Osteocyte (in vitro differentiated cells): ENCODE data around the gene IFI44. TPM values are rescaled to one million over a fixed set of nuclear protein-coding genes. Genes with fewer than 3 reads are reported as not detected.

ENCODE experiments used
- DNase-seq: peaks from one replicate; pipeline ENCODE4 v3.0.0; 2021; ENCODE audit warnings: mixed read lengths; ENCODE audit not compliant: unreplicated experiment; ENCODE audit errors: extremely low spot score
- H3K27ac Mint-ChIP-seq: one replicate; pipeline ENCODE4 v1.8.0; 2021; ENCODE audit warnings: mild to moderate bottlenecking, mixed read lengths; ENCODE audit not compliant: unreplicated experiment
- H3K27me3 Mint-ChIP-seq: one replicate; pipeline ENCODE4 v1.8.0; 2021; ENCODE audit warnings: mixed read lengths; ENCODE audit not compliant: unreplicated experiment
- H3K36me3 Mint-ChIP-seq: one replicate; pipeline ENCODE4 v1.8.0; 2021; ENCODE audit warnings: mixed read lengths; ENCODE audit not compliant: unreplicated experiment
- H3K4me1 Mint-ChIP-seq: one replicate; pipeline ENCODE4 v1.8.0; 2021; ENCODE audit warnings: mixed read lengths; ENCODE audit not compliant: unreplicated experiment
- H3K4me3 Mint-ChIP-seq: one replicate; pipeline ENCODE4 v1.8.0; 2021; ENCODE audit warnings: mild to moderate bottlenecking, moderate library complexity, mixed read lengths; ENCODE audit not compliant: unreplicated experiment
- H3K9me3 Mint-ChIP-seq: one replicate; pipeline ENCODE4 v1.8.0; 2021; ENCODE audit warnings: mixed read lengths; ENCODE audit not compliant: unreplicated experiment
- CTCF ChIP-seq: fragments of 200-600 bp; sonication (generic); IDR thresholded peaks from 2 replicates; pipeline ENCODE4 v1.5.0; 2021; ENCODE audit warnings: antibody characterized with exemption, mild to moderate bottlenecking, moderate library complexity
- total RNA-seq: library from RNA; stranded (reverse); gene quantifications from 2 replicates; pipeline ENCODE4 v1.2.1, GENCODE V29; 2021

The IFI44 gene
- total RNA-seq, 1 donor from 2014 or later, result 19.7 TPM

- Mint-ChIP-seq H3K4me1 (peaks cover 36% of the 10 kb centered on the region), H3K36me3 (peaks cover 22% of the 10 kb centered on the region), H3K27ac (peak overlapping the region; percentile 95)
These were observed 52.8 kb downstream of the IFI44 start for GRCh38 chr1:78702426-78702825.

GRCh38 chr1:78703806-78704205, 54.2 kb downstream of the IFI44 start:
- Mint-ChIP-seq H3K27me3 (no peaks in the 10 kb centered on the region), H3K36me3 (peaks cover 20% of the 10 kb centered on the region), H3K27ac (peak overlapping the region; percentile 95), H3K4me1 (peaks cover 36% of the 10 kb centered on the region), H3K9me3 (peaks cover 18% of the 10 kb centered on the region), H3K4me3 (no peak overlapping the region)
- no peak for TF ChIP-seq CTCF
- no peak for DNase-seq

More at GRCh38 chr1:78702426-78702825, 52.8 kb downstream of the IFI44 start:
- peaks cover 24% of the 10 kb centered on the region for H3K9me3 Mint-ChIP-seq
- DNase-seq, result no peak
- H3K27me3 Mint-ChIP-seq, result no peaks in the 10 kb centered on the region
- TF ChIP-seq CTCF, result no peak
- no peak overlapping the region for H3K4me3 Mint-ChIP-seq

GRCh38 chr1:78712467-78713051, 62.9 kb downstream of the IFI44 start:
- H3K9me3 Mint-ChIP-seq, result peaks cover 18% of the 10 kb centered on the region
- peak overlapping the region; percentile 42 for H3K27ac Mint-ChIP-seq
- H3K4me1 Mint-ChIP-seq, result peaks cover 54% of the 10 kb centered on the region
- no peak overlapping the region for H3K4me3 Mint-ChIP-seq
- no peak for TF ChIP-seq CTCF
- no peak for DNase-seq
- H3K36me3 Mint-ChIP-seq, result peaks cover 11% of the 10 kb centered on the region
- no peaks in the 10 kb centered on the region for H3K27me3 Mint-ChIP-seq

GRCh38 chr1:78713297-78713696, 63.7 kb downstream of the IFI44 start:
- no peak for TF ChIP-seq CTCF
- peaks cover 61% of the 10 kb centered on the region for H3K4me1 Mint-ChIP-seq
- peaks cover 9% of the 10 kb centered on the region for H3K36me3 Mint-ChIP-seq
- DNase-seq, result no peak
- H3K27me3 Mint-ChIP-seq, result no peaks in the 10 kb centered on the region
- peak overlapping the region; percentile 42 for H3K27ac Mint-ChIP-seq
- H3K9me3 Mint-ChIP-seq, result peaks cover 21% of the 10 kb centered on the region
- H3K4me3 Mint-ChIP-seq, result no peak overlapping the region

Other genes starting within 250 kb of the IFI44 start
- gene PTGFR, start 158.9 kb upstream of the IFI44 start, total RNA-seq, result 2.5 and 3.0 TPM in 2 replicates
- 21.2 and 22.1 TPM in 2 replicates for gene IFI44L, start 29.4 kb upstream of the IFI44 start, total RNA-seq